ENCODE measurements around the gene YARS2.

Gene YARS2

GRCh38 chr12:32788405-32788804 is 32.7 kb upstream of the YARS2 start:
- H3K4me3 ChIP-seq (ENCODE audit: control insufficient read depth, low read depth, low read length): no peak overlapping the region
- no peak for TF ChIP-seq CTCF (IDR thresholded peaks at IDR 0.05; ENCODE audit: control insufficient read depth, insufficient read depth, low read depth, low read length, missing control alignments)
- no peak for DNase-seq (ENCODE audit: low read depth)

- no peak for DNase-seq (ENCODE audit: low read depth)
- TF ChIP-seq CTCF (IDR thresholded peaks at IDR 0.05; ENCODE audit: control insufficient read depth, insufficient read depth, low read depth, low read length, missing control alignments): no peak
- no peak overlapping the region for H3K4me3 ChIP-seq (ENCODE audit: control insufficient read depth, low read depth, low read length)
These were observed 29.9 kb upstream of the YARS2 start for GRCh38 chr12:32785557-32785956.

- TF ChIP-seq CTCF (IDR thresholded peaks at IDR 0.05; ENCODE audit: control insufficient read depth, insufficient read depth, low read depth, low read length, missing control alignments): no peak
- H3K4me3 ChIP-seq (ENCODE audit: control insufficient read depth, low read depth, low read length): no peak overlapping the region
- DNase-seq (ENCODE audit: low read depth): no peak
These were observed 27.3 kb upstream of the YARS2 start for GRCh38 chr12:32783029-32783428.

GRCh38 chr12:32780071-32780470 is 24.4 kb upstream of the YARS2 start:
- no peak for DNase-seq (ENCODE audit: low read depth)
- TF ChIP-seq CTCF (IDR thresholded peaks at IDR 0.05; ENCODE audit: control insufficient read depth, insufficient read depth, low read depth, low read length, missing control alignments): no peak
- H3K4me3 ChIP-seq (ENCODE audit: control insufficient read depth, low read depth, low read length): no peak overlapping the region

- no peak for TF ChIP-seq CTCF (IDR thresholded peaks at IDR 0.05; ENCODE audit: control insufficient read depth, insufficient read depth, low read depth, low read length, missing control alignments)
- no peak for DNase-seq (ENCODE audit: low read depth)
- no peak overlapping the region for H3K4me3 ChIP-seq (ENCODE audit: control insufficient read depth, low read depth, low read length)
These were observed 22.0 kb upstream of the YARS2 start for GRCh38 chr12:32777691-32778175.

- no peak for TF ChIP-seq CTCF (IDR thresholded peaks at IDR 0.05; ENCODE audit: control insufficient read depth, insufficient read depth, low read depth, low read length, missing control alignments)
- no peak overlapping the region for H3K4me3 ChIP-seq (ENCODE audit: control insufficient read depth, low read depth, low read length)
These were observed 21.5 kb upstream of the YARS2 start for GRCh38 chr12:32777159-32777558.

GRCh38 chr12:32776258-32776657 is 20.6 kb upstream of the YARS2 start:
- TF ChIP-seq CTCF (IDR thresholded peaks at IDR 0.05; ENCODE audit: control insufficient read depth, insufficient read depth, low read depth, low read length, missing control alignments): no peak
- no peak for DNase-seq (ENCODE audit: low read depth)

More at GRCh38 chr12:32777159-32777558, 21.5 kb upstream of the YARS2 start:
- no peak for DNase-seq (ENCODE audit: low read depth)

More at GRCh38 chr12:32776258-32776657, 20.6 kb upstream of the YARS2 start:
- no peak overlapping the region for H3K4me3 ChIP-seq (ENCODE audit: control insufficient read depth, low read depth, low read length)
